ENCODE measurements around the gene NGB.

Gene NGB

DNA sequence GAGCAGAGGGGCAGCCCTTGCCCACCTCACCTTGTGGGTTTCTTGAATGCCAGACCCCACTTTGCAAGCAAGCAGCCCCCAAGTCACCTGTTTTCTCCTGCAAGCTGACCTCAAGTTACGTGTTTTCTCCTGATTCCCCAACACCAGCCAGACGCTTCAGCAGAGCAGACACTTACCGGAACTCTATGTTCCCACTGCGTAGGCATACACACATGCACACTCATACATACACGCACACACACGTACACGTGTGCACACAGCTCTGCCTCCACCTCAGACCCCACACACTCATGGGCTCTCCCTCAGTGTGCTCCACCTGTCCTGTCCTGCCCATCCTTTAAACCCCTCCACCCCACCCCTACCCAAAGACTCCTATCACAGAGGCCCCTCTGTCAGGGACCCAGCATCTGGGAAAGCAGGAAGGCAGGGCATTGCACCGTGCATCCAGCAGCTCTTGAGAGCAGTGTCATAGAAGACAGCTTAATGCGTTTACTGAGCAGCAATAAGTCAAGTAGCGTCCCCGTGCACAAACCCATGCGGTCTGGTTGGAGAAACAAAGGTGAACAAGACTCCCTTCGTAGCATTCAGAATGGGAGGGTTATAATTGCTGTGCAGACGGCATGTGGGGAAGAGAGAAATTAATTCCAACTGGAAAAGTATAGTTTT is 45.0 kb downstream of the NGB start:
- no peak for DNase-seq

- no peak for DNase-seq
These were observed 45.8 kb downstream of the NGB start for GRCh38 chr14:77225254-77225653.

DNA sequence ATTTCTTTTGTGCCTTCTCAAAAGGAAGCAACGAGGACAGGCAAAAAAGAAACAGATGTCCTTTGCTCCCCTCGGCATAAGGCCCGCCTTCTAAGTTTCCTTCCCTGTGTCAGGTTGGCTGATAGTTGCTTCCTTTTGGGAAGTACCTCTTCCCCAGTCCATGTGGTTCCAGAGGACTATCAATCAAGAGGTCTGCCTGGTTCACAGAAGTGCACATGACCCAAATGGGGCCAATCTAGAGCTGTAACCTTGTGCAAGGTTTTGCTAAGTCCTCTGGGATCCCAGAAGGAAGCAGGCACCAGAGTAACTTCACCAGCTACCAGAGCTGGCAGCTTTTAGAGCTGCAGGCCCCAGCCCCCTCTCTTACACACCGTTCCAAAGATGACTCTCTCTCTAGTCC is 46.8 kb downstream of the NGB start:
- no peak for DNase-seq

- no peak for DNase-seq
These were observed 48.3 kb downstream of the NGB start for GRCh38 chr14:77222546-77223225.

- no peak for DNase-seq
These were observed 49.6 kb downstream of the NGB start for GRCh38 chr14:77221241-77221871.

DNA sequence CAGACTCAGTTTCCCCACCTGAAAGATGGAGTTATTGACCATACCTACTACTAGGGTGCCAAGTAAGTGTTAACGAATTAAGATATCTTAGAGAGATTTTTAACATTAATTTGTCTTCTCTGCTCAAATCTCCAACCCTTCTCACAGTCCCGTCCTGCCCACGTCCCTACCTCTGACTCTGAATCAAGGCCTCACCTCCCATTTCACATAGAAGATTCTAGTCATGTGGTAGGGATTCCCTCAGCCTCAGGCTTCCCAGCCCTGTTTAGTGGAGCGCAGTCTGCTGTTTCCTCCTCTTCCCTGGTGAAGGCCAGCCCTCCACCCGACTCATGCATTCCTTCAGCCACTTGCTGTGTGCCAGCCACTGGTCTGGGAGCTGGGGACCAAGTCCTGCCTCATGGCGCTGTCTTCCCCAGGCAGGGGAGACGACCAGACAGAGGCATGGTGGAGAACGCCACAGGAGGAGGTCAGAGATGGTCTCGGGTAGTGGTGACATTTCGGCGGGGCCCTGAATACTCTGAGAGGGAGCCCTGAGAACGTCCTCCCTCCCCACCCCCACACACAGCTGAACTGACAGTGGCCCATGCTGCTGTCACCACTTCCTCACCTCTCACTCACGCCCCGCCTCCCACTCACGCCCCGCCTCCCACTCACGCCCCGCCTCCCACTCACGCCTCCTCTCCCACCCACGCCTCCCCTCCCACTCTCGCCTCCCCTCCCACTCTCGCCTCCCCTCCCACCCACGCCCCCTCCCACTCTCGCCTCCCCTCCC is 50.6 kb downstream of the NGB start:
- peak; percentile 5 for DNase-seq

DNA sequence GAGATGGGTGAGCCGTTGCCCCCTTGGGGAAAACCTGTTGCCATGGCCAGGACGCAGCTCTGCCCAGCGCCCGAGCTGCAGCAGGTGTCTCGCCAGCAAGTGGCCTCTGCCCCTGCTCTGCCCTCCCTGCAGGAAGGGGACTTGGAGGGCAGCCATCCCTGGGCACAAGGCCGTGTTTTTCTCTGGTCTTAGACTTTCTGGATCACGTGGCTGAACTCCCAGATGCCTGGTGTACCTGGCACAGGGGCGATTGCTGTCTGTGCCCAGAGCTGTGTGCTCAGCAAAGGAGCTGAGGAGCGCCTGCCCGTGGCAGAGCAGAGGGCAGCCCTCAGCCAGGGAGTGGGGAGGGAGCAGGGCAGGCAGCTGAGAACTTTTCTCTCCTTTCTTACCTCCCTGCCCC is 51.4 kb downstream of the NGB start:
- no peak for DNase-seq

DNA sequence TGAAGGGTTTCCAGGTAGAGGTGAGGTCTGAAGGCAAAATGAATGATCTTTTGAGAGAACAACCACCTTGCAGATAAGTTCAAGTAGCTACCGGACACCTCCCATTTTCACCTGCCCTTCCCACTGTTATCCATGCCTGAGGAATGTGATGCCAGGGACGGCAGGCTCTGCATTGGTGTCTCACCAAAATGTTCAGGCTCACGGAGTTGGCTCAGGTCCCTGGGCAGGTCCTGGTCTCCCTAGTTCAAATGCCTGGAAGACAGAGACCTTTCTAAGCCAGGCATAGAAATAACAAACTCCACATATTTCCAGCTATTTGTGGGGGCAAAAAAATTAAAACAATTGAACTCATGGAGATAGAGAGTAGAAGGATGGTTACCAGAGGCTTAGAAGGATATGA is 53.5 kb downstream of the NGB start:
- DNase-seq, result no peak

Data from activated CD4-positive, alpha-beta T cell treated with anti-CD3 and anti-CD28 coated beads for 48 hours (primary cell).